Measurements from ENCODE around the gene PRKG1.
"Not testable (repeated sequence)": the region's sequence is repeated elsewhere in the genome, so short reads cannot be mapped to it uniquely, and the experiment has no call there.

Gene PRKG1

GRCh38 chr10:51510231-51510630 lies 435.9 kb downstream of the PRKG1 start:
- DNase-seq (ENCODE audit: low read depth), result no peak

- DNase-seq (ENCODE audit: low read depth), result no peak
Measured at GRCh38 chr10:51521605-51522004, 447.3 kb downstream of the PRKG1 start.

- DNase-seq (ENCODE audit: low read depth), result no peak
Measured at GRCh38 chr10:51522858-51523257, 448.6 kb downstream of the PRKG1 start.

GRCh38 chr10:51523440-51523839 lies 449.2 kb downstream of the PRKG1 start:
- no peak for DNase-seq (ENCODE audit: low read depth)

- DNase-seq (ENCODE audit: low read depth), result no peak
Measured at GRCh38 chr10:51524041-51524440, 449.8 kb downstream of the PRKG1 start.

GRCh38 chr10:51527522-51528219 lies 453.4 kb downstream of the PRKG1 start:
- DNase-seq (ENCODE audit: low read depth), result no peak

- DNase-seq (ENCODE audit: low read depth), result no peak
Measured at GRCh38 chr10:51528527-51528926, 454.2 kb downstream of the PRKG1 start.

GRCh38 chr10:51530541-51530940 lies 456.3 kb downstream of the PRKG1 start:
- DNase-seq (ENCODE audit: low read depth), result no peak

- no peak for DNase-seq (ENCODE audit: low read depth)
Measured at GRCh38 chr10:51532044-51532443, 457.8 kb downstream of the PRKG1 start.

GRCh38 chr10:51542853-51543252 lies 468.6 kb downstream of the PRKG1 start:
- no peak for DNase-seq (ENCODE audit: low read depth)

GRCh38 chr10:51544933-51545332 lies 470.6 kb downstream of the PRKG1 start:
- DNase-seq (ENCODE audit: low read depth), result no peak

GRCh38 chr10:51547941-51548340 lies 473.7 kb downstream of the PRKG1 start:
- DNase-seq (ENCODE audit: low read depth), result no peak

- no peak for DNase-seq (ENCODE audit: low read depth)
Measured at GRCh38 chr10:51552879-51553278, 478.6 kb downstream of the PRKG1 start.

- DNase-seq (ENCODE audit: low read depth), result no peak
Measured at GRCh38 chr10:51564896-51565510, 490.7 kb downstream of the PRKG1 start.

GRCh38 chr10:51567271-51567670 lies 493.0 kb downstream of the PRKG1 start:
- no peak for DNase-seq (ENCODE audit: low read depth)

- DNase-seq (ENCODE audit: low read depth), result no peak
Measured at GRCh38 chr10:51569467-51569866, 495.2 kb downstream of the PRKG1 start.

GRCh38 chr10:51574248-51575048 lies 500.2 kb downstream of the PRKG1 start:
- no peak for DNase-seq (ENCODE audit: low read depth)

- not testable (repeated sequence) for DNase-seq (ENCODE audit: low read depth)
Measured at GRCh38 chr10:51581196-51581595, 506.9 kb downstream of the PRKG1 start.

- no peak for DNase-seq (ENCODE audit: low read depth)
Measured at GRCh38 chr10:51583976-51584375, 509.7 kb downstream of the PRKG1 start.

- DNase-seq (ENCODE audit: low read depth), result no peak
Measured at GRCh38 chr10:51585742-51586141, 511.5 kb downstream of the PRKG1 start.

- DNase-seq (ENCODE audit: low read depth), result no peak
Measured at GRCh38 chr10:51588984-51589383, 514.7 kb downstream of the PRKG1 start.

GRCh38 chr10:51590818-51591217 lies 516.5 kb downstream of the PRKG1 start:
- no peak for DNase-seq (ENCODE audit: low read depth)

- no peak for DNase-seq (ENCODE audit: low read depth)
Measured at GRCh38 chr10:51596695-51597094, 522.4 kb downstream of the PRKG1 start.

All from stimulated activated CD4-positive, alpha-beta T cell treated with anti-CD3 and anti-CD28 coated beads, Interleukin-2, amount 100 ng/mL, for 4 hours (primary cell).